GM19463 (cell line): Measurements from ENCODE around the gene INPP1.

Source experiments
- ATAC-seq: cut with Tn5 transposase; IDR thresholded peaks from one replicate; pipeline ENCODE4 v1.9.1; 2021; ENCODE audit warnings: mild to moderate bottlenecking, moderate library complexity; ENCODE audit not compliant: unreplicated experiment

INPP1 gene

GRCh38 chr2:190360561-190360960, 17.2 kb downstream of the INPP1 start:
- ATAC-seq = no peak

DNA sequence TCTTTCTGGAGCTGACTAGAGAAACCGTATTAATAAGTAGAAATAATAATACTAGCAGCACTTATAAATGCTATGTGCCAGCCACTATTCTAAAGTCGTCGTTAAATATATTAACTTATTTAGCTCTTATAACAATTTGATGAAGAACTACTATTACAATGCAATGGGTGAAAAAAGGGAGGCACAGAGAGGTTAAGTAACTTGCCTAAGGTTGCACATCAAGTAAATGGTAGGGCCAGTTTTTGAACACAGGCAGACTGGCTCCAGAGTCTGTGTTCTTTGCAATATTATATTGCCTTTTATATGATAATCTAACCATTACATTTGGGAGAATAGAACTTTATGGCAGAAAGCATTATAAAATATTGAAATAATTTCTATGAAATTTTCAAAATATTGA, 17.6 kb downstream of the INPP1 start:
- no peak for ATAC-seq

GRCh38 chr2:190361572-190361971, 18.2 kb downstream of the INPP1 start:
- no peak for ATAC-seq

GRCh38 chr2:190362894-190363293, 19.5 kb downstream of the INPP1 start:
- ATAC-seq = no peak

GRCh38 chr2:190365499-190366204, 22.3 kb downstream of the INPP1 start:
- ATAC-seq = no peak

- ATAC-seq = no peak
Observed at GRCh38 chr2:190366248-190366753, 22.9 kb downstream of the INPP1 start.

- no peak for ATAC-seq
Observed at GRCh38 chr2:190367091-190367490, 23.7 kb downstream of the INPP1 start.

DNA sequence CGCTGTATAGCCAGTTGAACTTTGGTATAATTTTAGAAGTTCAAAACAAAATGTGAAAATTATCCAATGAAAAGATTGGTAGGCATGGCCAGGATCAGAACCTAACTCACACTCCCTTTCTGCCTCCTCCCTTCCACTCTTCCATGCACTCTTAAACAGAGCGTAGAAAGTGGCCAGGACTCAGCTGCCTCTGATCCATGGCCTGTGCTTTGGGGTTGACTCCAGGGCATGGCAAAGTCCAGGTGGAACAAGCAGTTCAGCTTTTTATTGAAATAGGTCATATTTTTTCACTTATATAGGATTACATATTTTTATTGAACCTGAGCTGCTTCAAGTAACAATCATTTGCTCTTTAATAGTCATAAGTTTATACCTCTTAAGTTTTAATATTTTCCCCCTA, 26.2 kb downstream of the INPP1 start:
- ATAC-seq = no peak

DNA sequence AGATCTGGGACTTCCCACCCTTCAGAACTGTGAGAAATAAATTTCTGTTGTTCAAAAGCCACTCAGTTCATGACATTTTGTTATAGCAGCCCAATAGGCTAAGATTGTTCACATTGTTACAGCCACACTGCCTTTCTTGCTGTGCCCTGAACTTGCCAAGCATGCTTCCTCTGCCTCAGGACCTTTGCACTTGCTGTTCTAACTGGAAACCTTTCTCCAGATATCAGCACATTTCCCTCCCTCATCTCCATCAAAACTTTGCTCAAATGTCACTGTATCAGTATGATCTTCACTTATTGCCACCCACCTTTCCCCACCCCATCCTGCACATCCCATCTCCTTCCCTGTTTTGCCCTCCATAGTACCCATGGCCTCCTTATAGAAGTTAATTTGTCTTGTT, 32.7 kb downstream of the INPP1 start:
- no peak for ATAC-seq

DNA sequence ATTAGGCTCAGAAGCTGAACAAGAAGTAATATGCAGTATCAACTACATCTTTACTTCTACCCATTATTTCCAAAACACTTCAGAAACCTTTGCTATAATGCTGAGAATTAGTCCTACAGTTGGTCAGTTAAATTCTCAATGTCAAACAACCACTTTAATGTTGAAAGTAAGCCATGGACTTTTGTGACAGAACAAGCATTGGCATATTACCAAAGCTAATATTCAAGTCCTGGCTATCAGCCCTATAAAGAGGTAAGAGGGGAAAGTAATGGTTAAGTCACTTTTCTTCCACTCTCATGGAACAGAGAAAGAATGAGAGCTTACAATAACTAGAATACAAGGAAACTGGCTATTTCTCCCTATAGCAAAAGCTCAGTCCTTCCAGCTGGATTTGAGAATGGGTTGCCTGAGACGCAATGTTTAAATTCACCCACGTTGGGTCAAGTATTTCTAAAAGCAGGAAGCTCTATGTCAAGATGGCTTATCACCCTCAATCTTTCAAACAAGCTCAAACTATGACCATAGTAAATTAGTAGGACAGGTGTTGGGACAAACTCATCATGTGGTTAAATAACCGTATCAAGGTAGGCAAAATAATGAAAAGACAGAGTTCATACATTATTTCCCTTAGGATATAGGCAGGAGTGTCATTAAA, 33.3 kb downstream of the INPP1 start:
- ATAC-seq = no peak

- no peak for ATAC-seq
Observed at GRCh38 chr2:190378880-190379237, 35.5 kb downstream of the INPP1 start.

- ATAC-seq = no peak
Observed at GRCh38 chr2:190379249-190379964, 36.0 kb downstream of the INPP1 start.

GRCh38 chr2:190380962-190381412, 37.6 kb downstream of the INPP1 start:
- no peak for ATAC-seq

DNA sequence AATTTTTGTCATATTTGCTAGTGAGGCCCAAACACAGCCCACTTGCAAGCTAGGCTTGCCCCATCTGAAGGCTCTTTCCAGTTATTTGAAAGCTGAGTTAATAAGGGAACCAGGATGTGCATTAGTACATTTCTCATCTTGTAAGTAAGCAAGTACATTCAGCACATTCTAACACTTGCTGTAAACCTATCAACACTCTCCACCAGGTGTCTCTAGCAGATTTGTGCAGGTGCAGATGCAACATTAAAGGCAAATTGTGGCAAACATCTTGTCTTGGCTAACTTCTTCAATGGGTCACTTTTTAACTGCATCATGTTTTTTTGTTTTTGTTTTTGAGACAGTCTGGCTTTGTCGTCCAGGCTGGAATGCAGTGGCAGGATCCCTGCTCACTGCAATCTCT, 39.5 kb downstream of the INPP1 start:
- ATAC-seq = peak; percentile 69

DNA sequence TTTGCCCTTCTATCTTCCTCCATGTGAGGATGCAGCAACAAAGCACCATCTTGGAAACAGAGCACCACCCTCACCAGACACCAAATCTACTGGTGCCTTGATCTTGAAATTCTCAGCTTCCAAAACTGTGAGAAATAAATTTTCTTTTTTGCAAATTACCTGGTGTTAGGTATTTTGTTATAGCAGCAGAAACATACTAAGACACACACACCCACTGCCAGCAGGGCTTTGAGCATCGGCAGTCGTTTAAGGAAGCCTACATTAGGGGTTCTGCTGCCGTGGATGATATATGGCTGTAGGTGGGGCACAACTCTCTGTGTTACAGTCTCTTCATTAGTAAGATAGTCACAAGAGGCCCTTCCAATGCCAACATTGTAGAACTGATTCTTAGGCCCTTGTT, 44.0 kb downstream of the INPP1 start:
- no peak for ATAC-seq

- ATAC-seq = no peak
Observed at GRCh38 chr2:190396271-190396670, 52.9 kb downstream of the INPP1 start.

GRCh38 chr2:190402986-190403603, 59.7 kb downstream of the INPP1 start:
- ATAC-seq = no peak

GRCh38 chr2:190404487-190404886, 61.1 kb downstream of the INPP1 start:
- ATAC-seq = no peak

- no peak for ATAC-seq
Observed at GRCh38 chr2:190405070-190405469, 61.7 kb downstream of the INPP1 start.

- no peak for ATAC-seq
Observed at GRCh38 chr2:190405995-190406394, 62.6 kb downstream of the INPP1 start.

GRCh38 chr2:190406805-190407204, 63.4 kb downstream of the INPP1 start:
- ATAC-seq = no peak
